H9 (cell line): ENCODE measurements around the gene MPZL1. TPM values are rescaled to one million over a fixed set of nuclear protein-coding genes. Genes with fewer than 3 reads are reported as not detected.

ENCODE experiments used
- DNase-seq: peaks from one replicate; pipeline ENCODE4 v3.0.0-alpha.2; 2017
- H2AFZ ChIP-seq: one replicate; pipeline ENCODE4 v1.6.1; 2013; ENCODE audit warnings: mild to moderate bottlenecking, low read length, control low read depth, moderate library complexity
- H2AK5ac ChIP-seq: 2 replicates; pipeline ENCODE4 v1.6.1; 2013; ENCODE audit warnings: low read length, control low read depth, mixed read lengths; ENCODE audit not compliant: insufficient read length
- H2BK120ac ChIP-seq: one replicate; pipeline ENCODE4 v1.6.1; 2013; ENCODE audit warnings: low read depth, mild to moderate bottlenecking, low read length, control low read depth, inconsistent platforms; ENCODE audit not compliant: poor library complexity, severe bottlenecking
- H2BK12ac ChIP-seq: 2 replicates; pipeline ENCODE4 v1.6.1; 2013; ENCODE audit warnings: low read length, control low read depth, mixed read lengths, low read depth; ENCODE audit not compliant: insufficient read length
- H2BK15ac ChIP-seq: 2 replicates; pipeline ENCODE4 v1.6.1; 2013; ENCODE audit warnings: low read depth, low read length, control low read depth
- H2BK20ac ChIP-seq: one replicate; pipeline ENCODE4 v1.6.1; 2013; ENCODE audit warnings: low read depth, mild to moderate bottlenecking, low read length, control low read depth, inconsistent platforms; ENCODE audit not compliant: poor library complexity, severe bottlenecking
- H2BK5ac ChIP-seq: 2 replicates; pipeline ENCODE4 v1.6.1; 2013; ENCODE audit warnings: low read length, control low read depth, mixed read lengths; ENCODE audit not compliant: insufficient read length
- H3K14ac ChIP-seq: 2 replicates; pipeline ENCODE4 v1.6.1; 2013; ENCODE audit warnings: low read length, control low read depth; ENCODE audit not compliant: insufficient read depth
- H3K18ac ChIP-seq: 2 replicates; pipeline ENCODE4 v1.6.1; 2013; ENCODE audit warnings: low read depth, mild to moderate bottlenecking, mixed read lengths, low read length, control low read depth; ENCODE audit not compliant: insufficient read length
- H3K23ac ChIP-seq: 2 replicates; pipeline ENCODE4 v1.6.1; 2013; ENCODE audit warnings: low read length, control low read depth, mixed read lengths, low read depth; ENCODE audit not compliant: insufficient read length
- H3K23me2 ChIP-seq: 2 replicates; pipeline ENCODE4 v1.6.1; 2013; ENCODE audit warnings: low read depth, mild to moderate bottlenecking, mixed read lengths, low read length, control low read depth; ENCODE audit not compliant: insufficient read length, poor library complexity, severe bottlenecking
- H3K27ac ChIP-seq: 2 replicates; pipeline ENCODE4 v1.5.1; 2013; ENCODE audit warnings: low read length, control low read depth, mixed read lengths, low read depth; ENCODE audit not compliant: insufficient read length
- H3K27me3 ChIP-seq: 2 replicates; pipeline ENCODE4 v1.6.1; 2013; ENCODE audit warnings: low read length, control low read depth, inconsistent platforms; ENCODE audit not compliant: insufficient read depth
- H3K4ac ChIP-seq: 2 replicates; pipeline ENCODE4 v1.6.1; 2013; ENCODE audit warnings: low read depth, mild to moderate bottlenecking, control low read depth, inconsistent platforms, low read length, moderate library complexity
- H3K4me1 ChIP-seq: 2 replicates; pipeline ENCODE4 v1.6.1; 2013; ENCODE audit warnings: low read length, control low read depth, inconsistent platforms; ENCODE audit not compliant: insufficient read depth
- H3K4me2 ChIP-seq: 2 replicates; pipeline ENCODE4 v1.6.1; 2013; ENCODE audit warnings: low read length, control low read depth, mixed read lengths; ENCODE audit not compliant: insufficient read length, insufficient read depth
- H3K56ac ChIP-seq: 2 replicates; pipeline ENCODE4 v1.6.1; 2013; ENCODE audit warnings: low read depth, mild to moderate bottlenecking, mixed read lengths, low read length, control low read depth; ENCODE audit not compliant: insufficient read length
- H3K79me1 ChIP-seq: 2 replicates; pipeline ENCODE4 v1.6.1; 2013; ENCODE audit warnings: low read depth, mild to moderate bottlenecking, moderate library complexity, low read length, control low read depth, inconsistent platforms; ENCODE audit not compliant: insufficient read depth, poor library complexity, severe bottlenecking
- H3K79me2 ChIP-seq: 2 replicates; pipeline ENCODE4 v1.6.1; 2013; ENCODE audit warnings: low read length, control low read depth, inconsistent platforms; ENCODE audit not compliant: insufficient read depth
- H3K9ac ChIP-seq: 2 replicates; pipeline ENCODE4 v1.6.1; 2013; ENCODE audit warnings: low read length, control low read depth, mixed read lengths; ENCODE audit not compliant: insufficient read length; ENCODE audit errors: extremely low read depth
- H3K9me3 ChIP-seq: one replicate; pipeline ENCODE4 v1.6.1; 2013; ENCODE audit warnings: low read depth, low read length, inconsistent platforms; ENCODE audit not compliant: control insufficient read depth
- H3T11ph ChIP-seq: one replicate; pipeline ENCODE4 v1.6.1; 2013; ENCODE audit warnings: mild to moderate bottlenecking, low read length, control low read depth, inconsistent platforms
- H4K20me1 ChIP-seq: one replicate; pipeline ENCODE4 v1.6.1; 2013; ENCODE audit not compliant: control insufficient read depth, insufficient read length, insufficient read depth
- H4K5ac ChIP-seq: 2 replicates; pipeline ENCODE4 v1.6.1; 2013; ENCODE audit warnings: low read depth, mild to moderate bottlenecking, mixed read lengths, low read length, control low read depth; ENCODE audit not compliant: insufficient read length
- H4K8ac ChIP-seq: replicated peaks from 2 replicates; pipeline ENCODE4 v1.6.1; 2013; ENCODE audit warnings: low read length, control low read depth, mixed read lengths, low read depth; ENCODE audit not compliant: insufficient read length
- H4K91ac ChIP-seq: 2 replicates; pipeline ENCODE4 v1.6.1; 2013; ENCODE audit warnings: low read depth, mild to moderate bottlenecking, moderate library complexity, mixed read lengths, low read length, control low read depth; ENCODE audit not compliant: insufficient read length
- H3K27ac Mint-ChIP-seq, 3 experiments: 2 replicates in 2 of 3; 3 replicates in 1 of 3; pipeline ENCODE4 v1.8.0; 2020 to 2021; ENCODE audit warnings: mixed read lengths in 3 of 3, mild to moderate bottlenecking in 1 of 3, moderate library complexity in 1 of 3
- H3K27me3 Mint-ChIP-seq: 2 replicates; pipeline ENCODE4 v1.8.0; 2021; ENCODE audit warnings: low read depth, mild to moderate bottlenecking, moderate library complexity, mixed read lengths
- H3K36me3 Mint-ChIP-seq, 3 experiments: 2 replicates in 2 of 3; 3 replicates in 1 of 3; pipeline ENCODE4 v1.8.0; 2020 to 2021; ENCODE audit warnings: low read depth in 3 of 3, mixed read lengths in 3 of 3; ENCODE audit not compliant: insufficient read depth in 1 of 3
- H3K4me1 Mint-ChIP-seq, 2 experiments: 2 replicates each; pipeline ENCODE4 v1.8.0; 2020; ENCODE audit warnings: mixed read lengths in 2 of 2
- H3K4me3 Mint-ChIP-seq, 2 experiments: 2 replicates in 1 of 2; 3 replicates in 1 of 2; pipeline ENCODE4 v1.8.0; 2020 to 2021; ENCODE audit warnings: mild to moderate bottlenecking in 2 of 2, mixed read lengths in 2 of 2, moderate library complexity in 1 of 2
- H3K9me3 Mint-ChIP-seq, 2 experiments: 2 replicates in 1 of 2; 3 replicates in 1 of 2; pipeline ENCODE4 v1.8.0; 2020; ENCODE audit warnings: mild to moderate bottlenecking in 2 of 2, mixed read lengths in 2 of 2, moderate library complexity in 1 of 2
- CTCF ChIP-seq: fragments of 200-600 bp; sonication (generic); conservative IDR thresholded peaks from 3 replicates; pipeline ENCODE4 v1.8.0; 2021; ENCODE audit warnings: antibody characterized with exemption, mild to moderate bottlenecking
- WGBS: extraction: QIAGEN DNeasy Blood & Tissue Kit; methylation state at CpG from one replicate; pipeline ENCODE4 v1.1.7; 2013; ENCODE audit warnings: missing lambda C conversion rate, low lambda C conversion rate, mixed read lengths; ENCODE audit not compliant: insufficient read length; ENCODE audit errors: extremely low coverage; 5-methylcytosine and 5-hydroxymethylcytosine counted together
- total RNA-seq: library from RNA; stranded (reverse); gene quantifications from 2 replicates; pipeline ENCODE4 v1.2.1, GENCODE V29; 2021

Gene MPZL1
- total RNA-seq, 1 experiment from 2014 or later: 60.7 TPM

- no peak for TF ChIP-seq CTCF
- no peak overlapping the region for H2BK5ac ChIP-seq
- H3K18ac ChIP-seq: no peak overlapping the region
- no peaks in the 10 kb centered on the region for H4K20me1 ChIP-seq
- no peak overlapping the region for H3K56ac ChIP-seq
- peak overlapping the region; percentile 87 to 89 for H3K4me3 Mint-ChIP-seq
- H3K4ac ChIP-seq: no peak overlapping the region
- H3K36me3 Mint-ChIP-seq: peaks cover 0 to 2% (median 0%) of the 10 kb centered on the region in 3 experiments; a peak in 2 of 7 replicates
- H3K9me3 Mint-ChIP-seq: peaks cover 2 to 7% of the 10 kb centered on the region in 2 experiments; a peak in 2 of 5 replicates
- H2BK15ac ChIP-seq: no peak overlapping the region
- 0 out of 2 replicates have a peak, but pooled peaks cover 4% of the 10 kb centered on the region for H3K4me1 ChIP-seq
- H2BK20ac ChIP-seq: no peak overlapping the region
- peaks cover 21 to 34% of the 10 kb centered on the region in 2 experiments for H3K4me1 Mint-ChIP-seq
- no peak overlapping the region for H3K9ac ChIP-seq
- peaks cover 27% of the 10 kb centered on the region for H3K27me3 Mint-ChIP-seq
- H3K79me1 ChIP-seq: no peaks in the 10 kb centered on the region
- no peak overlapping the region for H3K23ac ChIP-seq
- no peak overlapping the region for H4K5ac ChIP-seq
- H3K27ac Mint-ChIP-seq: no peak overlapping the region
- no peak overlapping the region for H2BK120ac ChIP-seq
- H3K4me2 ChIP-seq: peak overlapping the region; percentile 49
- no peak overlapping the region for H2AFZ ChIP-seq
- no peak overlapping the region for H3K14ac ChIP-seq
- DNase-seq: no peak
- no peak overlapping the region for H4K91ac ChIP-seq
- WGBS: no CpG with 5 or more reads among the region's 28 CpGs
- no peak overlapping the region for H2AK5ac ChIP-seq
- H3K9me3 ChIP-seq: no peaks in the 10 kb centered on the region
- peaks cover 5% of the 10 kb centered on the region for H3K23me2 ChIP-seq
- H3K79me2 ChIP-seq: no peaks in the 10 kb centered on the region
- no peak overlapping the region for H3K27ac ChIP-seq
- no peaks in the 10 kb centered on the region; the same call in 1 of the 2 replicates for H3K27me3 ChIP-seq
- H3T11ph ChIP-seq: no peak overlapping the region
- no peak overlapping the region for H2BK12ac ChIP-seq
- H4K8ac ChIP-seq: no peak overlapping the region
Observed at GRCh38 chr1:167714098-167714438, 7.7 kb upstream of the MPZL1 start.
